HL-60/S4 (cell line): ENCODE data around the gene OR1D5.
"Not testable (repeated sequence)": the region's sequence is repeated elsewhere in the genome, so short reads cannot be mapped to it uniquely, and the experiment has no call there.

Experiments
- in situ Hi-C: fragments of 300-500 bp; cut with MboI; formaldehyde crosslinking; loops from 2 replicates; pipeline ENCODE4 v1.14.3; 2022; ENCODE audit warnings: low sequenced_read_pairs

The OR1D5 gene

GRCh38 chr17:3063507-3063906, at the start of gene OR1D5:
Gene OR1D5 (minus strand): TSS chr17:3063607. CDS start chr17:3063607, 0 bp downstream.
- in situ Hi-C loops: not testable (repeated sequence)

GRCh38 chr17:3104322-3104721, 40.9 kb upstream of the OR1D5 start, which contains the start of gene OR1D2:
Gene OR1D2 (minus strand): TSS chr17:3104422. CDS start chr17:3092996, 11,426 bp downstream.
- in situ Hi-C loops: no loop called here

- in situ Hi-C loops: not testable (repeated sequence)
Measured at GRCh38 chr17:3073850-3074249, 10.4 kb upstream of the OR1D5 start.

GRCh38 chr17:3065192-3065591, 1.8 kb upstream of the OR1D5 start:
- in situ Hi-C loops: not testable (repeated sequence)

- in situ Hi-C loops: not testable (repeated sequence)
Measured at GRCh38 chr17:3062824-3063377, 506 bp downstream of the OR1D5 start.

- in situ Hi-C loops: not testable (repeated sequence)
Measured at GRCh38 chr17:3054868-3055267, 8.5 kb downstream of the OR1D5 start.

GRCh38 chr17:3049705-3050295, 13.6 kb downstream of the OR1D5 start:
- in situ Hi-C loops: no loop called here

GRCh38 chr17:3048727-3049471, 14.5 kb downstream of the OR1D5 start:
- in situ Hi-C loops: no loop called here

GRCh38 chr17:3046753-3047152, 16.7 kb downstream of the OR1D5 start:
- in situ Hi-C loops: no loop called here

- in situ Hi-C loops: no loop called here
Measured at GRCh38 chr17:3043737-3044365, 19.6 kb downstream of the OR1D5 start.

- in situ Hi-C loops: no loop called here
Measured at GRCh38 chr17:3040882-3041281, 22.5 kb downstream of the OR1D5 start.

- in situ Hi-C loops: no loop called here
Measured at GRCh38 chr17:3039736-3040135, 23.7 kb downstream of the OR1D5 start.

- in situ Hi-C loops: no loop called here
Measured at GRCh38 chr17:3038941-3039340, 24.5 kb downstream of the OR1D5 start.

- in situ Hi-C loops: no loop called here
Measured at GRCh38 chr17:3037259-3037658, 26.1 kb downstream of the OR1D5 start.

- in situ Hi-C loops: no loop called here
Measured at GRCh38 chr17:3036800-3037199, 26.6 kb downstream of the OR1D5 start.

- in situ Hi-C loops: no loop called here
Measured at GRCh38 chr17:3035968-3036280, 27.5 kb downstream of the OR1D5 start.

- in situ Hi-C loops: no loop called here
Measured at GRCh38 chr17:3035256-3035967, 28.0 kb downstream of the OR1D5 start.

GRCh38 chr17:3034578-3034920, 28.9 kb downstream of the OR1D5 start:
- in situ Hi-C loops: no loop called here

- in situ Hi-C loops: no loop called here
Measured at GRCh38 chr17:3033741-3034577, 29.4 kb downstream of the OR1D5 start.

GRCh38 chr17:3033248-3033640, 30.2 kb downstream of the OR1D5 start:
- in situ Hi-C loops: no loop called here
